HS-27A (cell line): ENCODE results near the gene ALK.

Source experiments
- DNase-seq: peaks from one replicate; pipeline ENCODE4 v3.0.0-alpha.2; 2012; ENCODE audit warnings: low read depth, missing footprints

The ALK gene

DNA sequence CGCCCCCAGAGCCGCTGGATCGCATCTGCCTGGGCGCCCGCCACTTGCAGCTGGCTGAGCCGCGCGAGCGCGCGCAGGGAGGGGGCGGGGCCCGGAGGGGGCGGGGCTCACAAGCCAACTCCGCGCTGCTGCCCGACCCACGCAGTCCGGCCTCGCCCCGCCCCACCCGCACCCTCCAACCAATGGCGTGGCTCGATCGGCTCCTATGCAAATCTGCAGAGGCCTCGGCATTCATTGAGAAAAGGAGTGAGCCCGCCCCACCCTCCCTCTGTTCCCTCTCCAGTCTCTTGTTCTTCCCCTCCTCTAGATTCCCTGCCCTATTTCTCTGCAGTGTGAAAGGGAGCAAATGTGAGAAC lies at the start of gene ALK:
Gene ALK (minus strand): TSS at position 27 of the 356 bp plus-strand sequence. CDS start 927 bp downstream, outside the sequence.
- DNase-seq = no peak

DNA sequence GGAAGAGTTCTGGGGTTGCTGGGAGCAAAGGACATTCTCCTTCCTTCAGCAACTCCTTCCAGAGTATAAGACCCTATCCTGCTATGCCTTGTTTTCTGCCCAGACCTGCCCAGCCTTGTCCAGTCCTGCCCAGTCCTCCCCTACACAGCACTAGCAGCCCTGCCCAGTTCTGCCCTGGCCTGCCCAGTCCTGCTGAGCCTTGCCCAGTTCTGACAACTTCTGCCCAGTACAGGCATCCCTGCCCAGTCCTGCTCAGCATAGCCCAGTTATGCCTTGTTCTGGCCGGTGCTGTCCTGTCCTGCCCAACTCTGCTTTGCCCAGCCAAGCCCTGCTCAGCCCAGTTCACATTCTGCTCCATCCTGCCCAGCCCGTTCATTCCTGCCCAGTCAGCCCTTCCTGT lies 44.9 kb upstream of the ALK start:
- DNase-seq = no peak

DNA sequence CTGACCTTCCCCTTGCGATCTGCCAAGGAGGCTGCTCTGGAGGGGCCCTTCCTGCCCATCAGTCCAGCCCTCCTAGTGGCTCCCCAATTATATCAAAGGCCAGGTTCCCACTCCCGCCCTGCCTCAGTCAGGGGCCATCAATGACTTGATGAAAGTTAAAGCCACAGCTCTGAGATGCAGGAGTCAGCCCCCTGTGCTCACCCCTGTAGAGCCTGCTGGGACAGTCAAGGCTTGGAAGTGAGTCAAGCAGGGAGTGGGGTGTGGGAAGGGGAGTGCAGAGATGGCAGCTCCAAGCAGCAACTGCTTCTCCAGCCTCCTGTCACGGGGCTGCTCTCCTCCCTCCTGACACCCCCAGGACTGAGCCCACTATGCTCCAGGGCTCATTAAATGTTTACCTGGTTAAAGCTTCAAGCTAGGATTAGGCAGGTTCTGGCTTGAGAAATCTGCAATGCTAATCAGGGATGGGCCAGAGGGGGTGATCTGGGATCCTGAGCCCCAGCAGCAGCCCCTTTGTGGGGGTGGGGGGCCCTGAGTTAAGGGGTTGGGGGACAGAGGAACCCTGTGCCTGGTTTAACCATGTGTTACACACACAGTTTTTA lies 42.7 kb upstream of the ALK start:
- no peak for DNase-seq

DNA sequence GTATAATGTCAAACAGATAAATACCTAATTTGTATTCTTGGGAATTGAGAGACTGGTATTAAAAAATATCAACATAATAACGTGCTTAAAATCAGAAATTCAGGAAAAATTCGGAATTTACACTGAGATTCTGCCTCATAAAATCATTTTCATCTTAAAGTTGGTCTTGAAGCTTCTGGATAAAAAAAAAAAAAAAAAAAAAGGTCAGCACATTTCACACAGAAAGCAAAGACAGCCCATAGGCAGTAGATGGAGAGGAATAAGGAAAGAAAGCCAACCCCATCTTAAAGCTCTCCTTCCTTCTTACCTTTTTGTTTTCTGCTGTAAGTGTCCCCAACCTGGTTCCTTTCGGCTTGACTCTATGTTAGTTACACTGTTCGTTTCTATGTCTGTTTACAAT lies 41.5 kb upstream of the ALK start:
- DNase-seq = no peak

DNA sequence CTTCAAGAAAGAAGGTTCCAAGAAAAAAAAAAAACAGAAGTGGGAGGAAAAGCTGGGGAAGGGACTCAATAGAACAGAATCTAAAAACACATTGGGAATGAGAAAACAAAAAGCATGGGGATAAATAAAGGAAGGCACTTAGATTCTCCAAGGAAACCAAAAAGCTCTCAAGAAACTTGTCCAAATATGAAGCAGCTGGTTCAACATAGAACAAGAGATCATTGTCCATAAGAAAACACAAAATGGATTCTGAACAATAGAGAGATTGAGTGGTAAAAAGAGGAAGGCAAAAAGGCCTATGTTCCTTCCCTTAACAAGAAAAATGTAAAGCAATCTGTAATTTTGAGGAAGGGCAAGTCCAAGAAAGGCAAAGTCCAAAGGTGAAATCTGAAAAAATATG lies 32.9 kb upstream of the ALK start:
- DNase-seq = no peak

DNA sequence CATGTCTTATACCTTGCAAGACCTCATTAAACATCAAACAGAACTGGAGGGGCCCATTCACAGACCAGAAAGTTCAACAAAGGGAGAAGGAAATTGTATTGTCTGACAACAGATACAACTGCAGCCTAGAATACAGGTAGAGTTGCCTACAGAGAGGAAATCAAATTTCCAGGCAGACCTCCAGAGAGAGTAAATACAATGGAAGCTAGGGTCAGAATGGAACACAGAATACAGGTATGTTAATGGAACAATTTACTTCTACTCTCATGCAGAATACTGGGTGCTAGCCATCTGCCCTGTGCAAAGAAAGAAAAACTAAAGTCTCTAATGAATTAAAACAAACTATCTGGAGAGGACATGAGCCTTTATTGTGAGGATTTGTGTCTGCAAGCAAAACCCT lies 31.6 kb upstream of the ALK start:
- no peak for DNase-seq

DNA sequence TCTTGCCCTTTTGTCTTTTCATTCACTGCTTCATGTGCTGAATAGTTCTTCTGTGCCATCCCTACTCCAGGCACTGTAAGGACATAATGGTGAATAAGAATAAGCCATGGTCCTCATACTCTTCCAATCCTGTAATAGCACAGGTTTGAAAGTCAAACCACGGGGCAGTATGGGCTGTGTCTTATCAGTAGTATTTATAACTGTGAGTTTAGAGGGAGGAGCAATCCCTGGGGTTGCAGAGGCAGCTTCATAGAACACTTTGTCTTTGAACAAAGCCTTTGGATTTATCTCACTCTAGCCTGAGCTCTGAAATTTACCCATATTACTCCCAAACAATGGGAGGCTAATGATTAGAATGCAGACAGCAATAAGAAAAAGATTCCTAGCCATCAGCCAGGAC lies 30.2 kb upstream of the ALK start:
- no peak for DNase-seq

DNA sequence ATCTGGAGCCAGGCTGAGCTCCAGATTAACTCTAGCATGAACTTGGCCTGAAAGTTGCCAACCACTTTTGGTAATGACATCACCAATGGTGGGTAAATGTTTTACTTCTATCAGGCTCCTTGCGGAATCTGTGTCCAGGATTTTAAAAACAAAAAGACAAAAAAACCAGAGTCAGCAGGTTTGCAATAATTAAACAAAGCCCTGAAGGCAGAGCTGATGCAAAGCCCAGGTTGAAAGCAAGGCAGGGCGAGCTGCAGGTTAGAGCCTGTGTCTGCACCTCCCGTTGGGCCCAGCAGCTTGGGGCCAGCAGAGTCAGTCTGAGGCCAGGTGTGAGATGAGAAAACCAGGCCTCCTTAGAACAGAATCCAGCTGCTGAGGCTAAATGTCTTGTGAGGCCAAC lies 29.1 kb upstream of the ALK start:
- no peak for DNase-seq

DNA sequence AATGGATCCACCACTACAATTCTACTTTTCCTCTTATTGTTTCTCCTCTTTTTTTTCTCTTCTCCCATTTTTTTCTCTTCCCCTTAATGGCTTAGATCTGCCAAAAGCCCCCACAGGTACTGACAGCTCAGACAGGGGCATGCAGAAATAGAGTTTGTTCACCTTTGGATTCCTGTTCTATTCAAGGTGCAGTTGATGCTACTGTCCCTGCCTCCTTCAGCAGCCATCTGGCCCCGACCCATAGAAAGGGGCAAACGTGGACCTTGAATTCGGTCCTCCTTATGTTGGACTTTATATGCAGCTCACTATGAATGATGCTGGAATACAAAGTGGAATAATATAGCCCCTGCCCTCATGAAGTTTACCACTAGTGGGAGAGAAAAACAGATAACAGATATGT lies 27.7 kb upstream of the ALK start:
- DNase-seq = no peak

DNA sequence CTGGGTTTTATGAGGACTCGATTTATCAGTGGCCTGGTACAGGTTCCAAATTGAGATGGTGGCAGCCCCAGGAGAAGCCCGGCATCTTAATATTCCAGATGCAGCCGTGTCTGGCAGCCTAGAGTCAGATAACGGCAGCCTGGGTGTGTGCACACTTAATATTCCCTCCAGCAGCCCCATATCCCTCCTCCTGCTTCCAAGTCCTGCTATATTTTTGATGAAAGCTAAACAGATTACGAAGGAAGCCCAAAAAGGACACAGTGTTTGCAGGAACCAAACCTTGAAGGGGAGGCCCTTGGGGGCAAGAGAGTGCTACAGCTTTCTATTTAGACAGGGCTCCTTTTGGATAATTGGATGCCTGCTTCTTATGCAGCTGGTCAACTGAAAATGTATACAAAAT lies 25.1 kb upstream of the ALK start:
- no peak for DNase-seq

DNA sequence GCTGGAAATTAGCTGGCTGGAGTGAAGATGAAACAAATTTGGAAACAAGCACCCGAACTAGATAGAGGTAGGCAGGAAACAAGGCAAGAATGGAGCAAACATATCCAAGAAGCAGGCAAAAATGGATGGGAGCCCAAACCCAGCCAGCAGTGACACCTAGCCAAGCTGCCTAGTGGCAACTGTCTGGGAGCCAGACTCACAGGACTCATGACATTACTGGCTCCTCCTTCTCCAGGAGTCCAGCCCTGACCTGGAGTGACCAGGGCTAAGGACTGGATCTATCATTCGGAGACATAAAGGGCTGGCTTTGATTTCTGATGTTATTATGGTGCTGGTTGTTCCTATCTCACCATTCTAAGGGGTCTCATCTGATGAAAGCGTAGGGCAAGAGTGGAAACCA lies 21.3 kb upstream of the ALK start:
- no peak for DNase-seq

DNA sequence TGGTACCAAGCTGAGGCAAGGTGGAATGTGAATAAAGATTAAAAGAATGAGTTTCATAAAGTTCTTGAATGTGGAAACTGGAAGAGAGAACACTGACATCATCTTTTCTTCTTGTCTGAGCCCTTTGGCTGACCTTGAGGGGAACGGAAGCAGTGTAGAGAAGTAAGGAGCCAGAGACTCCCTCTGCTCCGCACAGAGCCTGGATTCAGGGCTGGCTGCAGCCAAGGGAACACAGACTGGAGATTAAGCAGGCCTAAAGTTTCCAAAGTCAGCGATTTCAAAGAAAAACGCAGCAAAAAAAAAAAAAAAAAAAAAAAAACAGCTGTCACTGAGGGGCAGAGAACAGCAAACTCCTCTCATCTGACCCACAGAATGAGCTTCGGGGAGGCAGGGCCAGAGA lies 19.3 kb upstream of the ALK start:
- DNase-seq = no peak

DNA sequence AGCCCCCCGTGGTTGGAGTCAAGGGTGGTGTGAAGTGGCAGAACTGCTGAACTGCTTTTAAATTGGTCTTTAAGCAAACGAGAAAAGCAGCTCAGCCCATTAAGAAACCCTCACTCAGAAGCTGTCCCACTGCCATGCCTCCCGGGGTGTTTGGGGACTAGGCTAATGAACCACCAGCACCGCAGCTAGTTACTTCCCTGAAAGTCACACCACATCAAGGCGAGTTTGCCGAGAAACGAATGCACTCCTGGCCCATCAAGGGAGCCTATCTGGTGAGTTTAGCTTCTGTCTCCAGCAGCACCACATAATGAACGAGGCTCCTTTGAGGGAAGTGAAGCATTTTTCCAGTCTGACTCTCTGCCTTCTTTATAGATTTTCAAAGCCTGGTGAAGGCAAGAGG lies 14.6 kb upstream of the ALK start:
- no peak for DNase-seq

DNA sequence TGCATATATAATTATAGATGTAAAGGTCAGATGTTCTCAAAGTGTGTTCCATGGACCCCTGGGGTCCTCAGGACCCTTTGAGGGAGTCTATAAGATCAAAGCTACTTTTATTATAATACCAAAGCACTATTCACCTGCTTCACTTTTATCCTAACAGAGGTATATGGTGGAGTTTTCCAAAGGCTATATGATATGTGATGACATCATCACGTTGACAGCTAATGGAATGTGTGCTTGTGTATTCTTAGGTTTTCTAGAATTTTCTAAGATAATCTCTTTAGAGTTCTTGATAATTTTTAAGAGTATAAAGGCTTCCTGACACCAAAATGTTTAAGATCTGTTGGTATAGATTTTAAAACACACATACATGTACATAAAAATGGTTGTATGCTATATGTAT lies 10.4 kb upstream of the ALK start:
- DNase-seq = no peak

DNA sequence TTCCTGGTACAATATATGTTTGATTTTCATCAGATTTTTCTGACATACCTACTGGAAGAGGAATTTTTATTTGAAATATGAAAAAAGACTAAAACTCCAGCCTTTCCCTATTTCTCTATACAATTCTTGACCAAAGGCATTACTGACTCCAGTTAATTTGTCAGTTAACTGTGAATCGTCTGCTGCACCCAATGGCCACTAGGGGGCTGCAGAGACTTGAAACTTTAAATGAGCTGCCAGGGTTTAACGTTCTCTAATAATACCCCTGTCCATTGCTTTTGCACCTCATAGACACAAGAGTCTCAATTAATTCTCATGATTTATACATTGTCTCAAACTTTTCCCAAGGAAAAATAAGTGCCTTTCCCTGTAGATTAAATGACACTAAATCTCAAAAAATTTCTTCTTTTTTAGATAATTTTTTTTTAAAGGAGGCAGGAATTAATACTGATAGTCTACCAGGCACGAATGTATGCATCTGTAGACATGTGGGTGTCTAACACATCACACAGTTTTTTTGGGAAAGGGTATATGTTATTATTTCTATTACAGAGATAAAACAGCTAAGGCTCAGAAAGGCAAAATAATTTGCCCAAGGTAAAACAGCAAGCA lies 1.8 kb upstream of the ALK start:
- DNase-seq = peak; percentile 8

DNA sequence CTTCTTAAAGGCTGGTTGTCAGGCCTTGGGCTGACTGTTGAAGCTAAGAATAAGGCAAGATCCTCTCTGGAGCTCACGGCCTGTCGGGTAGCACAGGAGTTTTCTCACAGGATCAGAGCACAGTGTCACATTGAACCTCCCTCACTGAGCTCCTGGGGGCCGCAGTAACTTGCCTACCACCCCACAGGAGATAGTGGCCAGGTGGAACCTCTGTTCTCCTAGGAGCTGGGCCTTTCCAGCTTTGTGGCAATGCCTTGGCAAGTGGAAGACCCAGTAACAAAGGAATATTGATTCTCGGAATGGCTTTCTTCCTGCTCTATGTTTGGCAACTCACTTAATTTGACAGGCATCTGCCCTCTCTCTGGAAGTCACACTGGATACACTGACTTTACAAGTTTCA lies 1.2 kb upstream of the ALK start:
- DNase-seq = no peak

DNA sequence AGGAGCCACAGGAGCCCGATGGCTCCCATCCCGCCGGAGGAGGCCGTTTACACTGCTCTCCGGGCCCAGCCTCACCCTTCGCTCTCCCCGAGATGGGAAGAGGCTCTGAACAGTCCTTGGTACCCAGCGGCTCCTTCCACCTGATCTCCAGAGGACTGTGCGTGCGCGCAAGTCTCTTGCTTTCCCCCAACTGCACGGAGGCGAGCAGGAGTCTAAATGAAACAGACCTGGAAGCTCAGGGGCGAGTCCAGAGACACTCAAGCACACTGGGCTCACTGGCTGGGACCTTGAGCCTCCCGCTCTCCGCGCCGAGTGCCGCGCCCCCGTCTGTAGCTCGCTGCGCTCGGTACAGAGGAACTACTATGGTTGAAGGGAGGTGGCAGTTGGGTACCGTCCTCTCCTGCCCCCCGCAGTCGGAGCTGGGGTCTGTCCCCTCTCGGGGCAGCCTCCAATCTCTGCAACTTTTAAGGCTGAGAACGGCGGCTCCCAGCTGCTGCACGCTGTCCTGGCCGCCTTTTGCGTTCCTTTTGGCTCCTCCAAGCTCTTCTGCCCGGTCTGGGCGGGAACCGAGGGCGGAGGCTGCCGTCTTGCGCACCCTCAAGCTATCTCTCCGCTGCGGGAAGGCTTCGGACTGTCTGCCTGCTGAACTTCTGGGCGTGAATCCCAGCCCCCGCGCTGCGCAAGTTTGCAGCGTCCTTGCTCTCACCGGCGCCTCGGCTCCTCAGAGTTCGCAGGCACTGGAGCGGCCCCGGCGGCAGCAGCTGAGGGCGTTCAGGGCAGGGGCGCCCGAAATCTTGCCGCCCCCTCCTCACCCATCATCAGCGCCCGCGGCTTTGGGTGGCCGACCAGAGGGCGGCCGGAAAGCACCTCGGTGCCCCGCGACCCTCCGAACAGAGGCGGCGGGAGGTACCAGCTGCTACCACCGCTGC lies 491 bp downstream of the ALK start:
- DNase-seq = no peak

DNA sequence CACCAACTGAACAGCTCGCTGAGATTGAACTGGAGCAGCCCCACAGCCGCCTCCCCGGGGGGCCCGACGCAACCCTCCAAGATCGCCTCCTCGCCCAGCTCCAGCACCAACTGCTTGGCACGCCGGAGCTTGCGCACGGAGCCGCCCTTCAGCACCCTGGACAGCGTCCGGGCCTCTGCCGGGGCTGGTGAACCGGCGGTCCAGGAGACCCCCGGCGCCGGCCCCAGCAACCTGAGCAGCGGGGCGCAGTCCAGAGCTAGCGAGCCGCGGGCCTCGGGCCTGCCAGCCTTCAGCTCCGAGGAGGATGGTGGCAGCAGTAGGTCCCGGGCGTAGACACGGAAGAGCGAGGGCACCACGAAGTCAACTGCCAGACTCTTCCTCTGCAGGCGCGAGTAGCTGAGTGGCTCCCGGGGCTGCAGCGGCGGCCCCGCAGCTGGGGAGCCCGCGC lies 1.2 kb downstream of the ALK start:
- no peak for DNase-seq

DNA sequence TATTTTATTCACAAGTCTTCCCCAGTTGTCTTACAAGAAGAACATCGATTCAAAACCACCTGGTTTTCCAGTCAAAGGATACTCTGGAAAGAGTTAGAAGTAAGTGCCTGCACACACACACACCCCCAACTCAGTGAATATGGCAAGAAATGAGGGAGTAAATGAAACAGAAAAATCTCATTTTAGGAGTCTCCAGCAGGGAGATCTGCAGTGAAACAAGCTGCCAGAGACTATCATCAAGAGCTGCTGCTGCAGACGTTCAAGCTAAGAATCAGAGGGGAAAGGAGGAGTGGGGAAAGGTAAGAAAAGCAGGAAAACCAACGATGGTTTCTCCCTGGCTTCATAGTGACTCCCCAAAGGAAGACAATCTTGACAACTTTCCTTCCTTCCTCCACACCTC lies 2.4 kb downstream of the ALK start:
- DNase-seq = no peak

DNA sequence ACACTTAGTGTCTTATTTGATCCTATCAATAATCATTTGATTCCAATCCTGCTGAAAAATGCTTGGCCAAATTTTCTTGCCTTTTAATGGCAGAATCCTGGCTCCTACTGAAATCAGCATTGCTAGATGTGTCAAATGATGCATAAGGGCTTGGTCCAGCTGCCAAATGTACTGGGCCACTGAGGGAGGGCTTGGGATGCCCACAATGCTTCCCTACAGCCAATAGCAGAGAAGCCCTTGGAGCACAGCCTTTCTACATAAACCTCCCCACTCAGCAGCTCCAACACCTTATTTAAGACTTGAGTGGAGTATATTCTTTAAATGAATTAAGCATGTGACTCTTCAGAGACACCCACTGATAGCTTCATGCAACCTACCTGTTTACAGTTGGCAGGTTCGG lies 3.6 kb downstream of the ALK start:
- no peak for DNase-seq

DNA sequence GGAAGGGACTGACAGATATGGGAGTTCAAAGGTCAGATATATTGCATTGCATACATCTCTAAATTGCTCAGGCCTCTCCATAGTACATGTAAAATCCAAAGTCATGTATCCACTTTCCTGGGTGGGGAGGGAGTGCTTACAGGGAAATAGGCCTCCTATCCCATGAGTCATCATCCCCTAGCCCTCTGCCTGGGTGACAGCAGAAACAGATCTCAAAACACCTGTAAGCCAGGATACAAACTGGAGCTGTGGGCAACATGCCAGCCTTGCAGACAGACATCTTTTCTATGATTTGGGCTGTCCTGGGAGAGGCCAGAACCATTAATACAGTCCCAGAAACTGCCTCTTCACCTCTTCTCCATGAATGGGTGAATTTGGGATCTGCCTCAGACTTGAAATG lies 4.8 kb downstream of the ALK start:
- no peak for DNase-seq

DNA sequence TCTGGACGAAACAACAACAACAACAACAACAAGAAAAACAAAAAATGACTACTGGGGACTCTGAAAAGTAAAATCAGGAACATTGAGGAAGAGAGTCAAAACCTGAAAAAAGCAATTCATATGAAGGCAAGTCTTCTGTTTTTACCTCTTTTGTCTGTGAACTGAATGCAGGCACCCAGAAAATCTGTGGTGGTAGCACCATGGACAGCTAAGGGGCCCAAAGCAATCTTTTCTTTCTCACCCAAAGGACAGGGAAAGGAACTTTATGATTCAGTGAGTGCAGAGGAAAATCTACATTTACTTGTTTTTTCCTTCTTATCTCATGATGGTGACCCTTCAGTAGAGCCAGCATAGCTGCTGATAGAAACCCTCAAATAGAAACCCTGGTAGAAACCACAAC lies 10.4 kb downstream of the ALK start:
- DNase-seq = no peak

DNA sequence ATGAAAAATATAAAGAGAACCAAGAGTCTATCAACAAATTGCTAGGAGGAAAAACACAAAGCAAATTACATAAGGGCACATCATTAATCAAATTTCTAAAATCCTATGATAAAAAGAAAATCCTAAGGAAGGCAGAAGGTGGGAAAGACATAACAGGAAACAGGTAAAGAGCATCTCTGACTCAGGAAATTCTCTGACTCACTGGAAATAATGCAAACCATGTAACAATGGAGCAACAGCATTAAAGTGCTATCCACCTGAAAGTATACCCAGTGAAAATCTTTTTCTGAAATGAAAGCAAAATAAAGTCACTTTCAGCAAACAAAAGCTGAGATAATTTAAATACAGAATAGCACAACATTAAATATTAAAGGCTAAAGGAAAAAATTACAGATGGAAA lies 10.9 kb downstream of the ALK start:
- no peak for DNase-seq
